GM18868 (cell line): ENCODE measurements around the gene EFS.

Source experiments
- ATAC-seq: cut with Tn5 transposase; IDR thresholded peaks from one replicate; pipeline ENCODE4 v1.9.1; 2021; ENCODE audit warnings: mild to moderate bottlenecking, moderate library complexity; ENCODE audit not compliant: unreplicated experiment

The EFS gene

GRCh38 chr14:23380197-23380914 is 15.4 kb upstream of the EFS start:
- ATAC-seq = no peak

GRCh38 chr14:23379366-23380196 is 14.6 kb upstream of the EFS start:
- ATAC-seq = no peak

DNA sequence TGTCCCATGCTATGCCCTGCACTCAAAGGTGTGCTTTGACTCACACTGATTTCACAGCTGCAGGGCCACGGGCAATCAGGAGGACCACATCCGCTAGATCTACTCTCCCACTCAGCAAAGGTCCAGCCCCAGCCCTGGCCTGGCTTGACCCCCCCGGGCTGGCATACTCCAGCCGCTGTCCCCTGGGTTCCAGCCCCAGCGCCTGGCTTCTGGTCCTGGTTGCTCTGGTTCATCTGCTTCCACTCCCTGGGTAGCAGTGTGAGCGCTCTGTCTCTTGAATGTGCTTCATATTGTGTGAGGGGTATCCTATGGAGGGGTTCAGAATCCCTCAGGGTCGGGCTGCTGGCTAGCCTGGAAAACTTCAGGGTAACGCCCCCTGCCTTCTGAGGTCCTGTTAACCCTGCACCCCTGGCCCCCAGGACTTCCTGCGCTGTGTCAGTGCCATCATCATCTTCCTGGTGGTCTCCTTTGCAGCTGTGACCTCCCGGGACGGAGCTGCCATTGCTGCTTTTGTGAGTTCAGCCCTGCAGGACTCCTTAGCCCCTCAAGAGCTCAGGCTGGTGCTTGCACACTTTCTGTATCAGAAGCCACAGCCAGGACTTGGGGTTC is 13.7 kb upstream of the EFS start:
- no peak for ATAC-seq

DNA sequence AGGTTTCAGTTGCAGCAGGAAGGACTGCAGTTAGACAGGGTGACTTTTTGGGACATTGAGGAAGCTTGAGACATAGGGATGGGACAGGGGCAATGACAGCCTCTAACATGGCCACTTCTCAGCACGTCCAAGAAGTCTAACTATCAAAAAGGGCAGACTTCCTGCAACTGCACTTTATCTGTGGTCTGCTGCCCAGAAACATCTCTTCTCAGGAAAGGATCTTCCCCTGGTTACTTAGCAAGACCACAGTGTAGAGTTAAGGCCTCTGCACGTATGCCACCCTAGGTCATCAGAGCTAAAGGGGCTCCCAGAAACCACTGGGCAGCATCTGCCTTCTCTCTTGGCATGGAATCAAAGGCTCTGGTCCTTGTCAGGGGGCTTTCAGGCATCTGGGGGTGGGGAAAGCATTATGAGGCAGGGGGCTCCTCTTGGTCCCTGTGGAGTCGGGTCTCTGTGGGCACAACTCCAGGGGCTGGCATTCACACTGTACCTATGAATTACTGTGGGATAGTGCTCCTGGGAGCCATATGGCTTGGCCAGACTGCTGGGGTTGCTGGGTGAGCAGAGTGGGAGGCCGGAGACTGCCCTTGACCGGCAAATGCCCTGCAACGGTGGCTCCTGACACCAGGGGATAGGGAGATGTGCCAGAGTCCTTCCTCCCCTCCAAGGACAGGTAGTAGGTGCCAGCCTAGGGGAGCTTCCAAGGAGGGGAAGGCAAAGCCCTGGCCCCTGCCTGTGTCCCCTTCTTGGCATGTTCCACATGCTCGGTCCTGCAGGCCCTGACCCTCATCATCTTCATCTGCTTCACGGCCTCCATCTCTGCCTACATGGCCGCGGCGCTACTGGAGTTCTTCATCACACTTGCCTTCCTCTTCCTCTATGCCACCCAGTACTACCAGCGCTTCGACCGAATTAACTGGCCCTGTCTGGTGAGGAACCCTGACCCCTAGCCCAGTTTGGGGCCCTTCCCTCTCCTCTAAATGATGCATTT is 12.9 kb upstream of the EFS start:
- ATAC-seq = no peak

- ATAC-seq = no peak
Measured at GRCh38 chr14:23377198-23377550, 12.2 kb upstream of the EFS start.

DNA sequence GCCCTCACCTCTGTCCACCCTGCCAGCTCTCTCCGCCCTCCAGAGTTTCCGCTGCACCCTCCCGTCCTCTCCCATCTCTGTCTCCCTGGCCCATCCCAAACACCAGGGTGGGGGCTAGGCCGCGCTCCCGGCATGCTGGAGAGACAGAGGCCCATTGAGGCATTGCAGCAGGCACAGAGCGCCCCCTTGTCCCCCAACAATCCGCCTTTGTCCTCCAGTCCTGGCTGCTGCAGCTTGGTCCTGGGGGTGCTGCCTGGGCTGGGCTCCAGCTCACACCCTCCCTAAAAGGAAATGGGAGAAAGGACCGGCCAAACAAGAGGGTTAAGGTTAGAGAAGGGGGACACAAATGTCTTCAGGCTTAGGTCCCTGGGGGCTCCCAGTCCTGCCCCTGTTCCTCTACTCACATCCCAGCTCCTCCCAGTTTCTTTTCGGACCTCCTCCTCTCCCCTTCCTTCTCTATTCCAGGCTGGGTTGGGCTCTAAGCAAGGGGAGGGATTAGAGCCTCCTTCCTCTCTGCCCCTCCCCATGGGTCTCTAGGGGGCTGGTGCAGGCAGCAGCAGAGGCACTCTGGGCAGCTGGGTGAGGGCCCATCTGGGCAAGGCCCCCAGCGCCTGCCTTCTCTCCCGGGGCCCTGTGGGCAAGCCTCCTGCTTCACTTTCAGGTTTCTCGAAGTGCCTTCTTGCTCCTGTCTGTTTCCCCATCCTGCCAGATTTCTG is 11.7 kb upstream of the EFS start, which contains the start of gene CMTM5:
Gene CMTM5, plus strand, starts transcription at position 565 of the 716 bp plus-strand sequence. CDS start 206 bp downstream, outside the sequence.
- no peak for ATAC-seq

DNA sequence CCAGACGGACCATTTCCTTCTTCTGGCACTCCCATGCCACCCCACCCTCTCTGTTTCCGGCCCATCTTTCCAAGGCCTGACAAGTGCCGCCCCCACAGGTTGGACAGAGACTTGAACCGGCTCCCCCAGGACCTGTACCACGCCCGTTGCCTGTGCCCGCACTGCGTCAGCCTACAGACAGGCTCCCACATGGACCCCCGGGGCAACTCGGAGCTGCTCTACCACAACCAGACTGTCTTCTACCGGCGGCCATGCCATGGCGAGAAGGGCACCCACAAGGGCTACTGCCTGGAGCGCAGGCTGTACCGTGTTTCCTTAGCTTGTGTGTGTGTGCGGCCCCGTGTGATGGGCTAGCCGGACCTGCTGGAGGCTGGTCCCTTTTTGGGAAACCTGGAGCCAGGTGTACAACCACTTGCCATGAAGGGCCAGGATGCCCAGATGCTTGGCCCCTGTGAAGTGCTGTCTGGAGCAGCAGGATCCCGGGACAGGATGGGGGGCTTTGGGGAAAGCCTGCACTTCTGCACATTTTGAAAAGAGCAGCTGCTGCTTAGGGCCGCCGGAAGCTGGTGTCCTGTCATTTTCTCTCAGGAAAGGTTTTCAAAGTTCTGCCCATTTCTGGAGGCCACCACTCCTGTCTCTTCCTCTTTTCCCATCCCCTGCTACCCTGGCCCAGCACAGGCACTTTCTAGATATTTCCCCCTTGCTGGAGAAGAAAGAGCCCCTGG is 10.7 kb upstream of the EFS start:
- no peak for ATAC-seq

- ATAC-seq = no peak
Measured at GRCh38 chr14:23373041-23373440, 8.1 kb upstream of the EFS start.

- ATAC-seq = no peak
Measured at GRCh38 chr14:23372509-23372908, 7.5 kb upstream of the EFS start, which contains the start of gene IL25. IL25 (plus strand) TSS chr14:23372809.

- no peak for ATAC-seq
Measured at GRCh38 chr14:23371865-23372264, 6.9 kb upstream of the EFS start.

DNA sequence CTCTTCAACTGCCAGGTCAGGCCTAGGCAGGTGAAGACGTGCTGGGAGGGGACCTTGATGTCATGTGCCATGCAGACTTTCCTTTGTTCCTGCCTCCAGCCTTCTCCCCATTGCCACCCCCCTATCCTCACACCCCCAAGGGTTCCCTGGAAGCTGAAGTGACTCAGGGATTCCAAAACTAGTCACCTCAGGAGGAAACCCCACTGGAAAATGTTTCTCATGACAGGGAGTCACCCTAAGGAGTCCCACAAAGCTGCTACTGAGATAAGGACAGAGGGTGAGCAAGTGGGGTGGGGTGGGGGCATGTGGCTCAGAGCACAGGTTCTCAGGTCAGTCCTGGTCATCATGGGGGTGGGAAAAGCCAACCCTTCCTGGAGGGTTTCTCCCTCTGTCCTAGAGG is 5.2 kb upstream of the EFS start:
- no peak for ATAC-seq

DNA sequence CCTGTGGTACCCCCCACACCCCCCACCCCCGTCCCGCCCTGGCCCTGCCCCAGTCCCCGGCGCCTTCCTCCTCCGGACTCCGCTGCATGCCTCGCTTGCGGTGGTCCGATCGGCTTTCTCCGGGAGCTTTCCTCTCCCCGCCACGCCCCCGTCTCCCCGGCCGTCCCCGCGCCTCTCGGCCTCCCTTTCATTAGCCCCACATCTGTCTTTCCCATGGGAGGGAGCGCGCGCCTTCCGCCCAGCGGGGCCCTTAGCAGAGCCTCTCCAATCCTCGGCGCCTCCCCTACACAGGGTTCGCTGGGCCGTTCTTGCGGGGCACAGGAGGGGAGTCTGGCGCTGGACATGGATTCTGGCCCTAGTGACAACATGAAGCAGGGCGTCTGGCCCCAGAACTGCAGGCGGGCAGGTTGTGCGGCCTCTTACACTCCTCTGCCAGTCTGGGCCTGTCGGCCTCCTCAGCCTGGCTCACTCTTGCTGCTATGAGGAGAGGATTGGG is 1.5 kb upstream of the EFS start:
- ATAC-seq = no peak

DNA sequence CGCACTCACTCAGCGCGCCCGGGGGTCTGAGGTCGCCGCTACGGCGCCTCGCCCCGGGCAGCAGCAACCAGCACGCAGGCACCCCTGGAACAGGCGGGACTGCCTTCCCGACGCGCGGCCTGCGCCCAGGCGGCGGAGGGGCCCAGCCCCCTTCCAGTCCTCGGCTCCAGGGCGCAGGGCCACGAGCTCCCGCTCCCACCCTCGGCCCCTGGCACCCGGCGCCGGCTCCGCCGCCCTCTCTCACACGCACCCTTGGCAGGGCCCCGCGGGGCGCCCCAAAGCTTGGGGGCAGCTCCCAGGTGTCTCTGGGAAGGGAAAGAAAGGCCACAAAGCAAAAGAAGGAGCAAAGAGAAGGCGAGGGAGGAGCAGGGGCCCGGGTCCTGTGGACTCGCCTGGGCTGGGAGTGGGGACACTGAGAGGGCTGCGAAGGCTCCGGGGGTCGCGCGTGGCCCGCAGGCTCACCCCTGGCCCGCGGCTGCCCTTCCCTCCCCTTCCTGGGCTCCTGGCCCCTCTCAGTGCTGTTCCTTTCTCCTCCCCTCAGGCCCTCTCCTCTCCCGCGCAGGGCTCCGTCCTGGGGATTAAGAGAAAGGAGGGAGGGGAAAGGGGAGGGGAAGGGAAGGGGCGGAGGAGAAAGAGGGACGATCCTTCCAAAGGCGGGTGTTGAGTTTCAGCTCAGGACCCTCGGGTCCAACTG is 907 bp upstream of the EFS start:
- ATAC-seq = no peak

DNA sequence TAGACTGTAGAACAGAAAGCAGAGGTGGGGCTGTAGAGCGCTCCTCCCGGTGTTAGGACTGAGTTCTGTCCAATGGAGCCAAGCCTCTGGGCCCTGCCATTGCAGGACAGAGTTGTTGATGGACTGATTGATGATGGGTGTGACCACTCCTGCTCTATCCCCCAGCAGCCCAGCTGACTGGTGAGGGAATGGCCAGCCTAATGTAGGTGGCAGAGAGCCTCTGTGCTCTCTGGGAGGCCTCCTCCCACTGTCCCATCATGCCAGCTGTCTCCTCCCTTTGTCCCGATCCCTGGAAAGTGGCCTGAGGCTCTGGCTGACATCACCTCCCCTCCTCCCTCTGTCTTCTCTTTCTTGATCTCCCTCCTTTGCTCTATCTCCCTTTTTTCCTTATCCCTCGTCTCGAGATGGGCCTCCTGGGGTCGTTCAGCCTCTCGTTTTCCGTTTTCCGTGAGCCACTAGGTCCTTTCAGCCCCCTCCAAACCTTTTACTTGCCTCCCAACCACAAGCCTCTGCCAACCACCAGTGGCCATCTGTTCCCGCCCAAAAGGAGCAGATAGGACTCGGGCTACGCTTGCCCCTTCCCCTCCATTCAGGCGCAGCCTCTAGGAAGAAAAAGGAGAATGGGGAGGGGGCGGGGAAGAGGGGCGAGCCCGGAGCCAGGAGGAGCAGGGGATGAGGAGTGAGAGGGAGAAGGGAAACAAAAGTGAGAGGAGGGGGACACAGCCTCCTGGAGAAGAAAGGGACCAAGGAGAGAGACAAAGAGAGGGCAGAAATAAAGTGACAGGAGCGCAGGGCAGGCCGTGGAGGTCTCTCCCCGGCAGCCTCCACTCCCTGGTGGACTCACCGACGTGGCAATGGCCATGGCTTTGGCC is 572 bp downstream of the EFS start:
- ATAC-seq = no peak

DNA sequence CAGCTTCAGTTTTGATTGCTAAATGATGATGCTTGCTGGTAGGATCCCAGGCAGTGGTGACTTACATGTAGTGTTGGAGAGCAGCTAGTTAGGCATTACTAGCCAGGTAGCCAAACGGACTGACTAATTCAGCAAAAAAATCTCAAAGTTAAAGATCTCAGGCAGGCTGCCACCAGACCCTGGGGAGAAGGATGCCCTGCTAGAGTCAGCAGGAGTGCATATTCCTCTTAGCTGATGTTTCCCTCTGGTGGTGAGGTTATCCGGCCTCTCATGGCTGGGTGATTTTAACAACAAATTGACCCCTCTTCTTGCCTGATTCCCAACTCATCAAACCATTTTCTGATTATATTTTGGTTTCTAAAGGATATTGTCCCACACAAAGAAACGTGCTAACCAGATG is 2.8 kb downstream of the EFS start:
- ATAC-seq = no peak

DNA sequence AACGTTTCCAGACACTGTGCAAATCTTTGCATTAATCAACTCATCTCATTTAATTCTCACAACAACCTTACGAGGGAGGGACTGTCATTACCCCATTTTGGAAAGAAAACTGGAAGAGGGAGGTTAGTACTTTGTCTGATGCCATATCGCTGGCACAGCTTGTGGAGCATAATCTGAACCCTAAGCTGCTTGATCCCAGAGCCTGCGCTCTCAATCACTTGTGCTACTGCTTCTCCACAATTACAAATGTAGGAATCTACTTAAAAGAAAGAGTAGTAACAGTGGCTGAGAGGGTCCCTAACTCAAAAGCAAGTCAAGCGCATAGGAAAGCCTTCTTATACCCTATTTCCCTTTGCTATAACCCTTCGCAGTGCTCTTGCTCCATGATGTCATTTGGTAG is 3.2 kb downstream of the EFS start:
- ATAC-seq = no peak

GRCh38 chr14:23361320-23361719 is 3.7 kb downstream of the EFS start:
- ATAC-seq = no peak

- no peak for ATAC-seq
Measured at GRCh38 chr14:23360496-23360895, 4.5 kb downstream of the EFS start.
